GF-D8 (cell line): ENCODE data around the gene ATP2B2.

Experiments used
- DNase-seq: peaks from one replicate; lab custom pipeline; 2025; lab: John Stamatoyannopoulos, UW

The ATP2B2 gene

DNA sequence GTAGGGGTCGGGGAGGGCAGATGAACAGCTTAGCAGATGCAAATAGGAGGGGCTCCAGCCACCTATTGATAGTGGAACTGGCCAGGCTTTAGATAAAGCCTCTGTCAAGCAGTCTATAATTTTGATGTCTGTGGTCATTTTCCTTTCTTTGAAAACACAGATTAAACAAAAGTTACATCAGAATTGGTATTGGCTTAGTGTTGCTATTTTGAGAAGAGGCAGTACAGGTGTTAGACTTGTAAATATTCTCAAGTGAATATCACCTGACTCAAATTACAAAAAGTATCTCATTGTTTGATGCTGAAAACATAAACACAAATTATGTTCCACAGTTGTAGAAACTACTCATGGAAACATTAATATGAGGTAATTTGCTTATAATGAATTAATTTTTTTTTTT lies 230.8 kb downstream of the ATP2B2 start:
- DNase-seq: no peak
